HG02571 (cell line): ENCODE data around the gene NDUFV2.
"Not testable (repeated sequence)": the region's sequence is repeated elsewhere in the genome, so short reads cannot be mapped to it uniquely, and the experiment has no call there.

Experiments
- ATAC-seq: cut with Tn5 transposase; IDR thresholded peaks from one replicate; pipeline ENCODE4 v1.9.1; 2021; ENCODE audit warnings: mild to moderate bottlenecking, moderate library complexity; ENCODE audit not compliant: unreplicated experiment

The NDUFV2 gene

DNA sequence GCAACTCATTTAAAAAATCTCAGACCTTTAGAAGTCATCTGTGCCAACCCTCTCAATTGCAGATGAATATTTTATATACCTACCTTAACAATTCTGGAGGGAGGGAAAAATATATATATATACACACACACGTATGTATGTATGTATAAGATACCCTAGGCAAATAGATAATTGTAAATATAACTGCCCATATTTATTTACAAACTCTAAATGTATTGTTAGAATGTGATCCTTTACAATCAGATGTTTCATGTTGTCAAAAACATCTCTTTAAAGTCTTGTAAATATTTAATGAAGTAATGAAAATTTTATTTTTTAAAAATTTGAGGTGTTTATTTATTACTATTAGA is 45.7 kb downstream of the NDUFV2 start:
- ATAC-seq = no peak

DNA sequence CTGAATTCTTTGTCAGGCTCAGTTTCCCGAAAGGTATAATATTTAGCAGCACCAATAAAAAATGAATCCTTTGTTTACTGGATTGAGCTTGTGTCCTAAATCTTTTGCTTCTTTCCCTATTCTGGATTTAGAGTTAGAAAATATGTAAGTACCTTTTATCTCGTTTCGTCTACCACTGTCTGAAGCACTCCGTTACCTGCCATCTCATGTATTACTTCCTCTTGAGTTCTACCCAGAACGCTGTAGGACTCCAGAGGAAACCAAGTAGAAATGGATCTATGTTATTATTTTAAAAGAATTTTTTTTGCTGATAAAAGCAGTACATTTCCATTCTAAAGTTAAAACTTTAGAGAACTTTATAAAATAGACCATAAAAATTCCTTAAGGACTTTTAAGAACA is 47.6 kb downstream of the NDUFV2 start:
- no peak for ATAC-seq

- no peak for ATAC-seq
These were observed 50.8 kb downstream of the NDUFV2 start for GRCh38 chr18:9153256-9153655.

- no peak for ATAC-seq
These were observed 54.2 kb downstream of the NDUFV2 start for GRCh38 chr18:9156604-9157249.

DNA sequence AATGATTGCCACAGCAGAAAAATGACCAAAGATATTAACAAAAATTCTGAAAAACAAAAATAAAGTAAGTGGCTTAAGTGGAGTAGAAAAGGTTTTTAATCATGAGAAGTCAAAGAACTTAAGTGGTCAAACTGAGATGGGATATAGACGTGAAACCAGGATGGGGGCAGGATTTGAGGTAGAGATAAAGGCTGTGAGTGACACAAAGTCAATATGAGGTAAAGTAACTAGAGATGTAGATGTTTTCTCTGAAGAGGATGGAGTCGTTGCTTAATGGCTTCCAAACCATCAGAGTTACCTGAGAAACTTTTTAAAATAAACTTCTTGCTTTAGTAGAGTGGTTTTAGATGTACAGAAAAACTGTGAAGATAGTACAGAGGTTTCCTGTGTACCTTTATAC is 55.3 kb downstream of the NDUFV2 start:
- no peak for ATAC-seq

- no peak for ATAC-seq
These were observed 57.5 kb downstream of the NDUFV2 start for GRCh38 chr18:9160014-9160413.

- ATAC-seq = not testable (repeated sequence)
These were observed 60.2 kb downstream of the NDUFV2 start for GRCh38 chr18:9162663-9163062.

DNA sequence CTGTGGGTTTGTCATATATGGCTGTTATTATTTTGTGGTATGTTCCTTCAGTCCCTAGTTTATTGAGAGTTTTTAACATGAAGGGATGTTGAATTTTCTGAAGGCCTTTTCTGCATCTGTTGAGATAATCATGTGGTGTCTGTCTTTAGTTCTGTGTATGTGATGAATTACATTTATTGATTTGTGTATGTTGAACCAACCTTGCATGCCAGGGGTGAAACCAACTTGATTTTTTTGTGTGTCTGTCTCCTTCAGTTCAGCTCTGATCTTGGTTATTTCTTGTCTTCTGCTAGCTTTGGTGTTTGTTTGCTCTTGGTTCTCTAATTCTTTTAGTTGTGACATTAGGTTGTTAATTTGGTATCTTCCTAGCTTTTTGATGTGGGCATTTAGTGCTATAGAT is 61.6 kb downstream of the NDUFV2 start:
- ATAC-seq = not testable (repeated sequence)

DNA sequence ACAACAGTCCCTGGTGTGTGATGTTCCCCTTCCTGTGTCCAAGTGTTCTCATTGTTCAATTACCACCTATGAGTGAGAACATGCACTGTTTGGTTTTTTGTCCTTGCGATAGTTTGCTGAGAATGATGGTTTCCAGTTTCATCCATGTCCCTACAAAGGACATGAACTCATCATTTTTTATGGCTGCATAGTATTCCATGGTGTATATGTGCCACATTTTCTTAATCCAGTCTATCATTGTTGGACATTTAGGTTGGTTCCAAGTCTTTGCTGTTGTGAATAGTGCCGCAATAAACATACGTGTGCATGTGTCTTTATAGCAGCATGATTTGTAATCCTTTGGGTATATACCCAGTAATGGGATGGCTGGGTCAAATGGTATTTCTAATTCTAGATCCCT is 63.4 kb downstream of the NDUFV2 start:
- not testable (repeated sequence) for ATAC-seq

DNA sequence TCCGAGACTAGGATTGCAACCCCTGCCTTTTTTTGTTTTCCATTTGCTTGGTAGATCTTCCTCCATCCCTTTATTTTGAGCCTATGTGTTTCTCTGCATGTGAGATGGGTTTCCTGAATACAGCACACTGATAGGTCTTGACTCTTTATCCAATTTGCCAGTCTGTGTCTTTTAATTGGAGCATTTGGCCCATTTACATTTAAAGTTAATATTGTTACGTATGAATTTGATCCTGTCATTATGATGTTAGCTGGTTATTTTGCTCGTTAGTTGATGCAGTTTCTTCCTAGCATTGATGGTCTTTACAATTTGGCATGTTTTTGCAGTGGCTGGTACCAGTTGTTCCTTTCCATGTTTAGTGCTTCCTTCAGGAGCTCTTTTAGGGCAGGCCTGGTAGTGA is 67.0 kb downstream of the NDUFV2 start:
- not testable (repeated sequence) for ATAC-seq

DNA sequence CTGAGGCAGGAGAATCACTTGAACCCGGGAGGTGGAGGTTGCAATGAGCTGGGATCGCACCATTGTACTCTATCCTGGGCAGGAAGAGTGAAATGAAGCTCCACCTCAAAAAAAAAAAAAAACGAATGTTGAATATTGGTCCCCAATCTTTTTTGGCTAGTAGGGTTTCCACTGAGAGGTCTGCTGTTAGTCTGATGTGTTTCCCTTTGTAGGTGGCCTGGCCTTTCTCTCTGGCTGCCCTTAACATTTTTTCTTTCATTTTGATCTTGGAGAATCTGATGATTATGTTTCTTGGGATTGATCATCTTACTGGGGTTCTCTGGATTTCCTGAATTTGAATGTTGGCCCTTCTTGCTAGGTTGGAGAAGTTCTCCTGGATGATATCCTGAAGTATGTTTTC is 69.4 kb downstream of the NDUFV2 start:
- not testable (repeated sequence) for ATAC-seq

- no peak for ATAC-seq
These were observed 70.1 kb downstream of the NDUFV2 start for GRCh38 chr18:9172506-9173127.

GRCh38 chr18:9173770-9174233 is 71.3 kb downstream of the NDUFV2 start:
- no peak for ATAC-seq

DNA sequence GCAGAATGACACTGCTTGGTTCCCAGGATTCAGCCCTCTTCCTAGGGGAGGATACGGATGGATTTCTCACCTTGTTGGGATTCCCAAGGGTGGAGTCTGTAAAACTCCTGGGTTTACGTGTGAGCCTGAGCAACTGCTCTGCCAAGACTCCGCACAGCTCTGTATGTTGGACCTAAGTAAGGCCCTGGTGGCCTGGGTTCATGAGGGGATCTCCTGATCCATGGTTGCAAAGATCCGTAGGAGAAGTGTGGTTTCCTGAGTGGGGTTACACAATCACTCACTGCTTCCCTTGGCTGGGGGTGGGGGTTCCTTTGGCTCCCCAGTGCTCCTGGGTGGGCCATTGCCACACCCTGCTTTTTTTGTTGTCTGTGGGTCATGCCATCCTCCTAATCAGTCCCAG is 71.8 kb downstream of the NDUFV2 start:
- no peak for ATAC-seq

DNA sequence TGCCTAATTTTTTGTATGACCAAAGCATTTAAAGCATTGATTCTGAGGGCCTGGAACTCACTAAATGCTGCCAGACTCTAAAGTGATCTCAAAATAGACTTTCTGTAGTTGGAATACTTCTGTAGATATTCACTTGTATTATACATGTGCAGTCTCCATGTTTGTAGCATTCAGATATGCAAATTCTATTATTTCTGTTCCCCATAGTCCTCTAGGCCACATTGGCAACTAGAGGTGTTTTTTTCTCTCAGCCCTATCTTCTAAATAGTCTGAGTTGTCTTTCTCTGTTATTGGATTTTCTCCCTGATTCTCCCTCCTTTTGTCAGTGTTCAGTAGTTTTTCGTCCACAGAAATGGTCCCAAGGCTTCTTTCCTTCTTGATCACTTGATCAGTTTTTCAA is 72.6 kb downstream of the NDUFV2 start:
- ATAC-seq = no peak

- no peak for ATAC-seq
These were observed 74.5 kb downstream of the NDUFV2 start for GRCh38 chr18:9177031-9177430.

- no peak for ATAC-seq
These were observed 75.0 kb downstream of the NDUFV2 start for GRCh38 chr18:9177466-9177865.

DNA sequence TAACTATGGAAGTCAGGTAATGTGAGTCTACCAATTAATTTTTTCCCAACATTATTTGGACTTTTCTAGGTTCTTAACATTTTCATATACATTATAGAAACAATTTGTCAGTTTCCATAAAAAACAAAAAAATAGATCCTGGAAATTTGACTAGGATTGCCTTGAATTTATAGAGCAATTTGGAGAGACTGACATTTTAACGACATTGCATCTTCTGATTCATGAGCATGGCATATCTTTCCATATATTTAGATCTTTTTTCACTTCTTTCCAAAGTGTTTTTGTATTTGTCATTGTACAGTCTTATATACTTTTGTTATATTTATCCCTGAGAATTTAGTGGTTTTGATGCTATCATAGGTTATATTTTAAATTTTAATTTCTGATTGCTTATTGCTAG is 76.1 kb downstream of the NDUFV2 start:
- no peak for ATAC-seq

DNA sequence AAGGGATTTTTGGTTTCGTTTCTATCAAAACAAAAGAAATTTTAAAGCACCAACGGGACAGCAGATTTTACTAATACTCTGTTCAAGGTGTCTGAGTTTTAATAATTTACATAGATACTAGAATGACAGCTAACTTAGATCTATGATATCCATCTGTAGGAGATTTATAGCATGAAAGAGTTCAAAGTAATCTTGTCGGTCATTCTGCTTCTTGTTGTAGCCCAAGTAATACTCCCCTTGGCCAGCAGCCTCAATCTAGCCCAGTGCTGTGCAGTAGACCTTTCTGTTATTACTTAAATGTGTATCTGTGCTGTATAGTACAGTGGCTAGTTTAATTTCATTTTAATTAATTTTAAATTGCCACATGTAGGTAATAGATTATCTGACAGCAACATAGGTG is 78.8 kb downstream of the NDUFV2 start:
- no peak for ATAC-seq

DNA sequence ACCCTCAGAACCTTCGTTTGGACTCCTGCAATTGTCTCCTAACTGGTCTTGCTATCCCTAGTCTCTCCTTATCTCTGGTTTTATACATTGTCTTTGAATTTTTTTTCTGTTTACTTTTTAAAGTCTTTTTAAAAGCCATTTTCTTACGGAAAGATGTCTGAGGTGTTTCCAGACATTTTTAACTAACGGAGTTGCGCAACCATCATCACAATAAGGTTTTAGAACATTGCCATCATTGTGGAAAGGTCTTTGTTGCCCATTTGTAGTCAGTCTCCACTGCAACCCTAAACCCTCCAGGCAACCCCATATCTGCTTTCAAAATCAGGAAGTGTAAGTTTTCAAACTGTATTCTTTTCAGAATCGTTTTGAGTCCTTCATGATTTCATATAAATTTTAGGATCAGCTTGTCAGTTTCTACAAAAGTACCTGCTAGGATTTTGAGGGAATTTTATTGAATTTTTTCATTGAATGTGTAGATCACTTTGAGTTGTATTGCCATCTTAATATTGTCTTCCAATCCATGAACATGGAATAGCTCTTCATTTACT is 80.4 kb downstream of the NDUFV2 start:
- no peak for ATAC-seq
